Measurements from ENCODE around the gene SALL1. TPM values are rescaled to one million over a fixed set of nuclear protein-coding genes. Genes with fewer than 3 reads are reported as not detected.

Gene SALL1
- under 0.01 TPM in 1 of 2 replicates, not detected in the other for total RNA-seq

GRCh38 chr16:51150888-51151320 is at the start of gene SALL1:
TSS of gene SALL1 (minus strand) at chr16:51151270. CDS start at chr16:51151241, 29 bp downstream.

Data from nasal cavity respiratory epithelium epithelial cell of viscerocranial mucosa (primary cell).